NB4 (cell line): Measurements from ENCODE around the gene CD28.

Experiments
- DNase-seq: peaks from one replicate; pipeline ENCODE4 v3.0.0; 2010; ENCODE audit warnings: low read depth
- H3K4me3 ChIP-seq: one replicate; pipeline ENCODE4 v1.5.1; 2011; ENCODE audit warnings: mild to moderate bottlenecking, low read depth, low read length, moderate library complexity
- MAX ChIP-seq: IDR thresholded peaks from 2 replicates; pipeline ENCODE4 v1.6.1; 2011; ENCODE audit warnings: low read depth, low read length
- MYC ChIP-seq: IDR thresholded peaks from 2 replicates; pipeline ENCODE4 v1.6.1; 2011; ENCODE audit warnings: low read depth, low read length
- POLR2A ChIP-seq: IDR thresholded peaks from 2 replicates; pipeline ENCODE4 v1.6.1; 2011; ENCODE audit warnings: mild to moderate bottlenecking; ENCODE audit not compliant: insufficient read length; ENCODE audit errors: extremely low read depth
- TF ChIP-seq, protein P1 (sequence below): IDR thresholded peaks from one replicate; pipeline ENCODE4 v1.5.1; 2012; ENCODE audit warnings: low read depth, low read length

The CD28 gene

GRCh38 chr2:203744091-203744490 is 37.7 kb downstream of the CD28 start:
- no peak for DNase-seq
- TF ChIP-seq MYC (no peak), POLR2A (no peak), MAX (no peak)
- TF ChIP-seq, protein P1, sequence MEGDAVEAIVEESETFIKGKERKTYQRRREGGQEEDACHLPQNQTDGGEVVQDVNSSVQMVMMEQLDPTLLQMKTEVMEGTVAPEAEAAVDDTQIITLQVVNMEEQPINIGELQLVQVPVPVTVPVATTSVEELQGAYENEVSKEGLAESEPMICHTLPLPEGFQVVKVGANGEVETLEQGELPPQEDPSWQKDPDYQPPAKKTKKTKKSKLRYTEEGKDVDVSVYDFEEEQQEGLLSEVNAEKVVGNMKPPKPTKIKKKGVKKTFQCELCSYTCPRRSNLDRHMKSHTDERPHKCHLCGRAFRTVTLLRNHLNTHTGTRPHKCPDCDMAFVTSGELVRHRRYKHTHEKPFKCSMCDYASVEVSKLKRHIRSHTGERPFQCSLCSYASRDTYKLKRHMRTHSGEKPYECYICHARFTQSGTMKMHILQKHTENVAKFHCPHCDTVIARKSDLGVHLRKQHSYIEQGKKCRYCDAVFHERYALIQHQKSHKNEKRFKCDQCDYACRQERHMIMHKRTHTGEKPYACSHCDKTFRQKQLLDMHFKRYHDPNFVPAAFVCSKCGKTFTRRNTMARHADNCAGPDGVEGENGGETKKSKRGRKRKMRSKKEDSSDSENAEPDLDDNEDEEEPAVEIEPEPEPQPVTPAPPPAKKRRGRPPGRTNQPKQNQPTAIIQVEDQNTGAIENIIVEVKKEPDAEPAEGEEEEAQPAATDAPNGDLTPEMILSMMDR, result no peak
- H3K4me3 ChIP-seq, result no peak overlapping the region

GRCh38 chr2:203745267-203745666 is 38.8 kb downstream of the CD28 start:
- no peak for DNase-seq
- no peak for TF ChIP-seq MAX
- no peak for TF ChIP-seq POLR2A
- no peak for TF ChIP-seq MYC
- TF ChIP-seq, protein P1, result no peak
- no peak overlapping the region for H3K4me3 ChIP-seq

DNA sequence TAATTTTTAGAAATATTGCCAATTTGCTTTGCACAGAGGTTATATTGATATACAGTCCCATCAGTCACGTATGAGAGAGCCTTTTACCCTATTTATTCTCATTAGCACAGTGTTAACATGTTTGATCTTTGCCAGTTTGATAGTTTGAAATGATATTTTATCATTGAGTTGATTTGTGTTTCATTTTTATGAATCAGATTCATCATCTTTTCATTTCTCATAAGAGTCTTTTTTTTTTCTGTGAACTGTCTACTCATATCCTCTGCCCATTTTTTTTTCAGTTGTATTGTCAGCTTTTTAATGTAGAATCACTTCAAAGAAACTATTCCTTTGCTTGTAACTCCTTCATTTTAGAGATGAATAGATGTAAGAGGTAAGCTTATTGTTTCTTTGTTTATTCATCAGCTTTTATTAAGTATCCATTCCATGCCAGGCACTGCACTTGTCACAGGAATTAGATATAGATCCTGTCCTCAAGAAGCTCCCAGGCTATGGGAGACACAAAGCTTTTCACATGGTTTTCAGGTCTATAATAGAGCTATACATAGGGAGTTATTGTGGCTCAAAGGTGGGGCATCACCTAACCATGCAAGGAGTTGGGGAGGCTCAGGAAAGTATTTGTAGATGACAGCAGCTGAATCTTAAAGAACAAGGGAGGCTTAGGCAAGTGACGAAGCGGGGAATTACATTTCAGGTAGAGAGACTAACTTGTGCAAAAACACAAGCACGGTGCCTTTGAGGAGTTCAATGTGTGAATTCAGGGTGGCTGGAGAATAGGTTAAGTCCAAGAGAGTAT is 42.1 kb downstream of the CD28 start:
- TF ChIP-seq, protein P1, result no peak
- TF ChIP-seq MAX, result no peak
- no peak for TF ChIP-seq MYC
- TF ChIP-seq POLR2A, result no peak
- DNase-seq, result no peak
- H3K4me3 ChIP-seq, result no peak overlapping the region

DNA sequence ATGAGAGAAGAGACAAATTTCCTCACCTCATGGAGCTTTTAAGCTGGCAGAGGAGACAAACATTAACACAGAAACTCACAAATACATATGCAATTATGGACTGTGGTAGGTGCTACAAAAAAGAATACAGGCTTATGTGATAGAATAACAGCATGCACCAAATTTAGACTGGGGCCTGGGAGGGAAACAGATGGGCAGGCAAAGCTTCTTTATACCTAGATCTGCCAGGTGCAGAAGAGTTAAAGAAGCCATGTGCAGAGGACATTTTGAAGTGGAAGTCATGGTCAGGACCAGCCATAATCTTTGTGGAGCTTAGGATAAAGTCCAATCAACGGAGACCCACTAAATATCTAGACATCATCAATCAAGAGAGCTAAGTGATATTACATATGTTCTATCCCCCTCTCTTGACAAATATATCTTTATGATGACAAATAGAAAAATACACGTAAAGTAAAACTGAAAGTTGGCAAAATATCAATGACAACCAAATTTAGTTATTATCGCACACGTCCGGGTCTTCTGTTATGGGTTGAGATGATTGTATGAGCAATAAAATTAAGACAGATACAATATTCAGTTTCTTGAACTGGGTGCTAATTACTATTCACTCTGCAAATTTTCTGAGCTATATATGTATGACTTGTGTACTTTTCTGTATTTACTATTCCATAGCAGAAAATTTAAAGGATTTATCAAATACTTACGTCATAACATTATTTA is 44.1 kb downstream of the CD28 start:
- DNase-seq, result no peak
- H3K4me3 ChIP-seq, result no peak overlapping the region
- TF ChIP-seq POLR2A, result no peak
- no peak for TF ChIP-seq MYC
- TF ChIP-seq MAX, result no peak
- TF ChIP-seq, protein P1, result no peak

GRCh38 chr2:203751685-203752271 is 45.3 kb downstream of the CD28 start:
- DNase-seq, result peak; percentile 27
- no peak overlapping the region for H3K4me3 ChIP-seq
- no peak for TF ChIP-seq POLR2A
- TF ChIP-seq, protein P1, result no peak
